H1 (cell line): Measurements from ENCODE around the gene ATP6V0D1. TPM values are rescaled to one million over a fixed set of nuclear protein-coding genes. Genes with fewer than 3 reads are reported as not detected.

Experiments
- CTCF ChIA-PET: fragments of 300-600 bp; sonication (Branson Sonifier 250); formaldehyde crosslinking; loops from one replicate; lab custom pipeline; 2021; ENCODE audit not compliant: partially characterized antibody; lab: Charles Lee
- POLR2A ChIA-PET: fragments of 300-600 bp; sonication (Branson Sonifier 250); formaldehyde crosslinking; loops from one replicate; lab custom pipeline; 2021; ENCODE audit warnings: inconsistent platforms; ENCODE audit not compliant: partially characterized antibody; lab: Charles Lee
- DNase-seq, 2 experiments: peaks; one replicate each; pipeline versions ENCODE4 v3.0.0 to v3.0.0-alpha.2; 2010 to 2022; ENCODE audit warnings: low spot score in 2 of 2, low read depth in 1 of 2, mixed read lengths in 1 of 2
- FAIRE-seq: peaks from 2 replicates; lab custom pipeline; 2011; peaks lifted over from hg19 to GRCh38; lab: Jason Lieb, UNC
- H2AFZ ChIP-seq: 2 replicates; pipeline ENCODE4 v1.8.1; 2012; ENCODE audit warnings: low read length, inconsistent platforms
- H2AK5ac ChIP-seq: 2 replicates; pipeline ENCODE4 v1.6.1; 2013; ENCODE audit warnings: low read depth, low read length
- H2BK120ac ChIP-seq: replicated peaks from 2 replicates; pipeline ENCODE3; 2013; ENCODE audit warnings: low read depth, low read length, inconsistent platforms
- H2BK12ac ChIP-seq: 2 replicates; pipeline ENCODE4 v1.6.1; 2013; ENCODE audit warnings: low read depth, low read length
- H2BK15ac ChIP-seq: 2 replicates; pipeline ENCODE4 v1.6.1; 2013; ENCODE audit warnings: low read length
- H2BK20ac ChIP-seq: 2 replicates; pipeline ENCODE4 v1.6.1; 2013; ENCODE audit warnings: low read length
- H2BK5ac ChIP-seq: 2 replicates; pipeline ENCODE4 v1.6.1; 2013; ENCODE audit warnings: low read depth, low read length
- H3K14ac ChIP-seq: 2 replicates; pipeline ENCODE4 v1.6.1; 2013; ENCODE audit warnings: inconsistent platforms; ENCODE audit not compliant: insufficient read length
- H3K18ac ChIP-seq: 2 replicates; pipeline ENCODE4 v1.6.1; 2013; ENCODE audit warnings: low read length; ENCODE audit errors: extremely low read depth
- H3K23ac ChIP-seq: 2 replicates; pipeline ENCODE4 v1.6.1; 2013; ENCODE audit warnings: inconsistent platforms; ENCODE audit not compliant: insufficient read length
- H3K23me2 ChIP-seq: 2 replicates; pipeline ENCODE4 v1.6.1; 2013; ENCODE audit warnings: low read depth, low read length
- H3K27ac ChIP-seq: 2 replicates; pipeline ENCODE4 v1.6.1; 2011; ENCODE audit warnings: low read depth, low read length, inconsistent platforms
- H3K27me3 ChIP-seq, 4 experiments: replicated peaks in 1 of 4; 1 replicate in 1 of 4; 2 replicates in 3 of 4; pipeline versions ENCODE4 v1.6.1 to v1.8.1; 2011 to 2013; ENCODE audit warnings: low read length in 3 of 4, mild to moderate bottlenecking in 3 of 4, inconsistent platforms in 2 of 4, mixed read lengths in 2 of 4, moderate library complexity in 1 of 4; ENCODE audit not compliant: control insufficient read depth in 3 of 4, insufficient read depth in 3 of 4; ENCODE audit errors: extremely low read depth in 1 of 4
- H3K36me3 ChIP-seq, 4 experiments: 2 replicates each; pipeline versions ENCODE4 v1.6.1 to v1.8.1; 2011 to 2013; ENCODE audit warnings: mild to moderate bottlenecking in 4 of 4, low read length in 3 of 4, moderate library complexity in 2 of 4, control low read depth in 1 of 4, inconsistent platforms in 1 of 4; ENCODE audit not compliant: insufficient read depth in 4 of 4, control insufficient read depth in 2 of 4
- H3K4ac ChIP-seq: replicated peaks from 2 replicates; pipeline ENCODE3; 2013; ENCODE audit warnings: low read length, low read depth, mixed read lengths, inconsistent platforms; ENCODE audit not compliant: insufficient read length
- H3K4me1 ChIP-seq, 4 experiments: replicated peaks in 1 of 4; 1 replicate in 1 of 4; 2 replicates in 3 of 4; pipeline versions ENCODE4 v1.6.1 to v1.8.1; 2011 to 2013; ENCODE audit warnings: low read length in 3 of 4, inconsistent platforms in 2 of 4, mixed read lengths in 1 of 4; ENCODE audit not compliant: insufficient read depth in 4 of 4, control insufficient read depth in 3 of 4
- H3K4me2 ChIP-seq, 2 experiments: 2 replicates each; pipeline versions ENCODE4 v1.6.1 to v1.8.1; 2011 to 2013; ENCODE audit warnings: low read depth in 2 of 2, low read length in 2 of 2, control low read depth in 1 of 2, inconsistent platforms in 1 of 2, mild to moderate bottlenecking in 1 of 2; ENCODE audit not compliant: insufficient read depth in 1 of 2
- H3K4me3 ChIP-seq, 4 experiments: fragments of 200-600, 300-600 bp in 1 of 4; sonication (generic), shearing (Covaris generic), sonication (Bioruptor Twin) in 1 of 4; 2 replicates each; pipeline versions ENCODE4 v1.5.1 to v1.8.1; 2011 to 2016; ENCODE audit warnings: low read length in 4 of 4, low read depth in 3 of 4, control low read depth in 2 of 4, inconsistent platforms in 2 of 4, mild to moderate bottlenecking in 2 of 4, mixed read lengths in 1 of 4, moderate library complexity in 1 of 4; ENCODE audit not compliant: insufficient read depth in 2 of 4; ENCODE audit errors: extremely low read depth in 1 of 4
- H3K56ac ChIP-seq: replicated peaks from 2 replicates; pipeline ENCODE3; 2013; ENCODE audit warnings: low read depth, mild to moderate bottlenecking, mixed read lengths, low read length, inconsistent platforms; ENCODE audit not compliant: insufficient read length
- H3K79me1 ChIP-seq: 2 replicates; pipeline ENCODE4 v1.6.1; 2013; ENCODE audit warnings: low read depth, low read length, control low read depth
- H3K79me2 ChIP-seq, 2 experiments: 2 replicates each; pipeline versions ENCODE4 v1.6.1 to v1.8.1; 2012 to 2013; ENCODE audit warnings: low read length in 2 of 2, mild to moderate bottlenecking in 2 of 2, inconsistent platforms in 1 of 2; ENCODE audit not compliant: insufficient read depth in 2 of 2, control insufficient read depth in 1 of 2
- H3K9ac ChIP-seq, 4 experiments: replicated peaks in 1 of 4; 1 replicate in 1 of 4; 2 replicates in 3 of 4; pipeline versions ENCODE4 v1.6.1 to v1.8.1; 2011 to 2013; ENCODE audit warnings: low read depth in 3 of 4, low read length in 3 of 4, control low read depth in 2 of 4, mild to moderate bottlenecking in 2 of 4, moderate library complexity in 2 of 4, inconsistent platforms in 1 of 4; ENCODE audit errors: extremely low read depth in 1 of 4
- H3K9me3 ChIP-seq, 2 experiments: 2 replicates each; pipeline versions ENCODE4 v1.6.1 to v1.8.1; 2012 to 2013; ENCODE audit warnings: mild to moderate bottlenecking in 2 of 2, moderate library complexity in 2 of 2, control low read depth in 1 of 2, inconsistent platforms in 1 of 2, low read depth in 1 of 2, low read length in 1 of 2, mixed read lengths in 1 of 2; ENCODE audit not compliant: insufficient read depth in 2 of 2
- H4K20me1 ChIP-seq, 2 experiments: replicated peaks in 1 of 2; 2 replicates each; pipeline versions ENCODE3 to v1.8.1; 2011 to 2013; ENCODE audit warnings: inconsistent platforms in 2 of 2, low read length in 2 of 2, mild to moderate bottlenecking in 1 of 2; ENCODE audit not compliant: insufficient read depth in 2 of 2, control insufficient read depth in 1 of 2
- H4K5ac ChIP-seq: 2 replicates; pipeline ENCODE4 v1.6.1; 2013; ENCODE audit warnings: low read length, low read depth, mixed read lengths, inconsistent platforms; ENCODE audit not compliant: insufficient read length
- H4K8ac ChIP-seq: 2 replicates; pipeline ENCODE4 v1.8.0; 2013; ENCODE audit warnings: mild to moderate bottlenecking, moderate library complexity, low read length, inconsistent platforms; ENCODE audit not compliant: insufficient read depth; ENCODE audit errors: extremely low read depth
- H4K91ac ChIP-seq: replicated peaks from 2 replicates; pipeline ENCODE3; 2013; ENCODE audit warnings: low read length, mixed read lengths, inconsistent platforms; ENCODE audit not compliant: insufficient read length
- CREB1 ChIP-seq: IDR thresholded peaks from 2 replicates; pipeline ENCODE4 v1.6.1; 2012; ENCODE audit warnings: inconsistent platforms
- MAFK ChIP-seq: IDR thresholded peaks from 2 replicates; pipeline ENCODE4 v1.6.1; 2012; ENCODE audit warnings: low read depth, mild to moderate bottlenecking, improper control_type of control experiment, low read length
- POU5F1 ChIP-seq: IDR thresholded peaks from 2 replicates; pipeline ENCODE4 v1.6.1; 2011; ENCODE audit warnings: low read depth, mild to moderate bottlenecking, low read length, moderate library complexity
- SP4 ChIP-seq: IDR thresholded peaks from 2 replicates; pipeline ENCODE4 v1.6.1; 2012; ENCODE audit warnings: low read length, inconsistent platforms
- WGBS, 2 experiments: shearing (Covaris generic) in 1 of 2; methylation state at CpG; one replicate each; pipeline versions ENCODE4 v1.1.6 to v1.1.7; 2013 to 2015; ENCODE audit warnings: low lambda C conversion rate in 2 of 2, mixed read lengths in 2 of 2, inconsistent platforms in 1 of 2, low coverage in 1 of 2, missing lambda C conversion rate in 1 of 2; ENCODE audit not compliant: insufficient replicate concordance in 2 of 2, insufficient coverage in 1 of 2, insufficient read length in 1 of 2; ENCODE audit errors: extremely low coverage in 1 of 2, missing lambda C conversion rate in 1 of 2; 5-methylcytosine and 5-hydroxymethylcytosine counted together
- polyA plus RNA-seq, 7 experiments: library from polyadenylated mRNA; depleted of rRNA in 3 of 7; stranded (reverse) in 5 of 7; unstranded in 2 of 7; fragments of >200 nt in 5 of 7; fragments of 200-250 nt in 2 of 7; gene quantifications; 1 replicate in 5 of 7; 2 replicates in 1 of 7; 4 replicates in 1 of 7; pipeline versions ENCODE4 v1.2.1 to v1.2.3, GENCODE V29; 2011 to 2013; ENCODE audit warnings: missing spikeins in 2 of 7, mixed read lengths in 2 of 7
- total RNA-seq: library from RNA; stranded (reverse); fragmentation: NEBNext Ultra II Directional; extraction: Animal tissue kit (Norgen Biotek cat#: 25700); gene quantifications from 2 replicates; pipeline ENCODE4 v1.2.1, GENCODE V29; 2021

ATP6V0D1 gene
- total and polyA plus RNA-seq, 2 of the 8 experiments (the other 6 are each of a cell fraction or from before 2014, with no cell fraction given) = 47.3 to 134 TPM

GRCh38 chr16:67437513-67437912 lies 43.4 kb downstream of the ATP6V0D1 start:
- no peak overlapping the region for H2BK120ac ChIP-seq
- ChIA-PET POLR2A (no interaction called here), CTCF (interaction anchor here (1.7 to 28.4 kb wide), 3 partner anchors 11 to 43 kb away, joined by 4 to 683 read pairs (median 25); partner anchors contain the start of gene ATP6V0D1)
- no peak overlapping the region for H3K18ac ChIP-seq
- H3K27me3 ChIP-seq = no peaks in the 10 kb centered on the region
- H3K9me3 ChIP-seq = no peaks in the 10 kb centered on the region
- H3K4me2 ChIP-seq = no peak overlapping the region
- no peak overlapping the region for H2BK12ac ChIP-seq
- H3K23me2 ChIP-seq = no peaks in the 10 kb centered on the region
- peaks cover 4% of the 10 kb centered on the region; the same call in 1 of the 2 replicates for H3K79me1 ChIP-seq
- no peak for FAIRE-seq
- H3K4ac ChIP-seq = no peak overlapping the region
- H3K14ac ChIP-seq = no peak overlapping the region
- H3K79me2 ChIP-seq = no peaks in the 10 kb centered on the region; a peak in 1 of 4 replicates
- no peak overlapping the region for H4K5ac ChIP-seq
- H3K9ac ChIP-seq = no peak overlapping the region
- H2AFZ ChIP-seq = no peak overlapping the region
- H2BK15ac ChIP-seq = no peak overlapping the region
- H4K20me1 ChIP-seq = peaks cover 0 to 10% of the 10 kb centered on the region in 2 experiments
- 85% methylated on average over 4 of the region's 4 CpGs; no CpG with 5 or more reads in 1 of the 2 experiments for WGBS, 2 experiments
- H4K91ac ChIP-seq = no peak overlapping the region
- no peak overlapping the region for H2BK5ac ChIP-seq
- no peak overlapping the region for H3K56ac ChIP-seq
- no peak overlapping the region for H4K8ac ChIP-seq
- H3K23ac ChIP-seq = no peak overlapping the region
- no peak overlapping the region; the same call in 1 of the 2 replicates for H3K27ac ChIP-seq
- no peak overlapping the region for H3K4me3 ChIP-seq
- H2AK5ac ChIP-seq = no peak overlapping the region
- no peak for DNase-seq
- H2BK20ac ChIP-seq = no peak overlapping the region
- TF ChIP-seq CREB1 (no peak), SP4 (no peak), POU5F1 (no peak), MAFK (no peak)
- TF ChIP-seq, all 59 proteins: peak for 0
- H3K4me1 ChIP-seq = peaks cover 0 to 12% (median 10%) of the 10 kb centered on the region in 4 experiments; a peak in 6 of 7 replicates
- peaks cover 7 to 18% (median 9%) of the 10 kb centered on the region in 4 experiments; a peak in 7 of 8 replicates for H3K36me3 ChIP-seq
